Pancreas (tissue), 8 donors: ENCODE measurements around the gene FRG2B. TPM values are rescaled to one million over a fixed set of nuclear protein-coding genes. Genes with fewer than 3 reads are reported as not detected.

ENCODE experiments used
- polyA plus RNA-seq, 2 donors: library from polyadenylated mRNA; stranded (reverse); fragments of 200-250 nt; gene quantifications; one replicate each; pipeline ENCODE4 v1.2.3, GENCODE V29; 2013
- total RNA-seq, 6 donors: library from RNA; stranded (reverse); fragmentation: NEBNext Ultra II Directional in 4 of 6; extraction: Animal tissue kit (Norgen Biotek cat#: 25700) in 4 of 6; gene quantifications; one replicate each; pipeline versions ENCODE4 v1.2.1 to v1.2.4, GENCODE V29; 2021 to 2023
- donor health status: healthy with polysubstance abuse.
- donor health status: DM: no; HTN: no; CAD: no; lungs with moderate emphysema.
- donor health status: DM: no; HTN: no; CAD: no.
- donor health status: Bipolar disorder and iron deficiency.
- donor health status: DM: yes; HTN: yes; CAD: no.
- donor health status: DM: no; HTN: no; CAD: no.
- donor health status: DM: no; HTN: no; CAD: no.
- donor health status: DM: yes; HTN: yes; CAD: no.

The FRG2B gene
- total and polyA plus RNA-seq, 8 donors, result not detected

Other genes with a start within 250 kb of the FRG2B start
- gene PAOX, start 247.5 kb downstream of the FRG2B start, total RNA-seq, result 1 to 10 TPM; 2.8 to 4.9 (median 3.4) TPM
- 1 to 10 TPM; 6.4 to 9.9 TPM for gene PAOX, start 247.5 kb downstream of the FRG2B start, polyA plus RNA-seq
- gene MTG1, start 232.6 kb downstream of the FRG2B start, total RNA-seq, result 10 to 100 TPM; 17.2 to 28.9 (median 21.3) TPM
- 10 to 100 TPM; 62.2 to 62.9 TPM for gene MTG1, start 232.6 kb downstream of the FRG2B start, polyA plus RNA-seq
- gene SPRN, start 202.2 kb downstream of the FRG2B start, total RNA-seq, result under 1 TPM in 3 of 6 donors, not detected in 3; 0.03 to 0.09 (median 0.06) TPM
- under 1 TPM; 0.82 to 0.87 TPM for gene SPRN, start 202.2 kb downstream of the FRG2B start, polyA plus RNA-seq
- 1 to 10 TPM in 5 of 6 donors, under 1 TPM in 1; 0.95 to 3.9 (median 2.6) TPM for gene SCART1, start 172.8 kb downstream of the FRG2B start, total RNA-seq
- 1 to 10 TPM; 1.2 to 3.9 TPM for gene SCART1, start 172.8 kb downstream of the FRG2B start, polyA plus RNA-seq
- gene CYP2E1, start 99.4 kb downstream of the FRG2B start, total RNA-seq, result 10 to 100 TPM in 1 of 6 donors, 1 to 10 TPM in 5; 4.6 to 10.1 (median 7.0) TPM
- gene CYP2E1, start 99.4 kb downstream of the FRG2B start, polyA plus RNA-seq, result 1 to 10 TPM; 7.5 to 9.9 TPM
- gene SYCE1, start 61.2 kb downstream of the FRG2B start, total RNA-seq, result 1 to 10 TPM in 2 of 6 donors, under 1 TPM in 4; 0.69 to 1.7 (median 0.98) TPM
- 1 to 10 TPM; 5.3 to 8.3 TPM for gene SYCE1, start 61.2 kb downstream of the FRG2B start, polyA plus RNA-seq